GM19023 (cell line): ENCODE results near the gene COL8A1.
"Not testable (repeated sequence)": the region's sequence is repeated elsewhere in the genome, so short reads cannot be mapped to it uniquely, and the experiment has no call there.

Experiments
- ATAC-seq: cut with Tn5 transposase; IDR thresholded peaks from one replicate; pipeline ENCODE4 v1.9.1; 2021; ENCODE audit warnings: mild to moderate bottlenecking, moderate library complexity; ENCODE audit not compliant: unreplicated experiment

The COL8A1 gene

GRCh38 chr3:99704417-99704816, 66.0 kb downstream of the COL8A1 start:
- no peak for ATAC-seq

DNA sequence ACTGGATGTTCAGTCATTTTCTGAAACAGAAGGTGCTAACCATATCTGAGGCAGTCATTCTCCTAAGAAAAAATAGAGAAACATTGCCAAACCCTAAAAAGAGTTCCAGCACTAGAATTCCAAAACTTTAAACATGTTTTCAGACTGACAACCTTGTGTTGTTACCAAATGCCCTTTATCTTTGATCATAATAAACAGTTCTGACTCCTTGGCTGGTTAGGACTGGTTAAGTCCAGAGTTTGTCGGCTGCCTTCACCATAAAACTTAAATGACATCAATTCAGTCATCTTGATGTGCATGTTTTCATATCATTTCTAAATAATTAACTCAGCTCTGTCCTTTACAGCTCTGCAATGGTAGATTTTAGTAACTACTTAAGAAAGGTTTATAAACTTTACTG, 68.0 kb downstream of the COL8A1 start:
- no peak for ATAC-seq

GRCh38 chr3:99708207-99708745, 69.9 kb downstream of the COL8A1 start:
- ATAC-seq = no peak

GRCh38 chr3:99709686-99710085, 71.3 kb downstream of the COL8A1 start:
- ATAC-seq = no peak

DNA sequence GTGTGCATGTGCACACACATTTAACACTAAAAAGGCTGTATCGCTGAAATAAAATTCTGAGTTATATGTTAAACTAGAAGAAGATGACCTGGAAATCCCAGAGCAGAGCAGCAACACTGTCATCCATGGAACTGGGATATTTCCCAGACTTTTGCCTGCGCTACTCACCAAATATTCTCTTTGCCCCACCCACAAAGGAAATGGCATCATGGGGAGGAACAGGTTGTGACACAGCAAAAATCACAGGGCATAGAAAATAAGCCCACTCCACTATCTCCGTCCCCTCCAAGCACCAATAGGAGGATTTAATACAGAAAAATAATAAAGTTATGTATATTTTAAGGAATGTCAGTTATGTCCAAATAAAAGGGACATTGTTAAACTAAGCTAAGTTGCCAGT, 71.7 kb downstream of the COL8A1 start:
- no peak for ATAC-seq

DNA sequence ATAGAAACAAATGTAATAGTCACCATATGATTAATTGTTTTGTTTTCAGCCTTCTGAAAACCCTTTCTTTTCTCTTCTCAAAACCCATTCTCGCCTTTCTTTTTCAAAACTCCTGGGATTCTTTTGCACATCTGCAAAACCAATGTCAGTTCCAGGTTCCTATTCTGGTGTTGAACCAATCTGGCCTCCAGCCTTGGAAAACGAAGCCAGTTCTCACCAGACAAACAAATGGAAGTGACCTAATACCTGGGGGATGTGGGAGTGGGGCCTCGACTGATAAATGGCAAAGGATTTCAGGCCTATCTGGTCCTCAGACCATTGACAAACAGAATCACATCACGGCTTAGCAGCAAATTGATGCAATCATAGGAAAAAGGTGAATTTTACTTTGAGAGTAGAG, 73.0 kb downstream of the COL8A1 start:
- ATAC-seq = no peak

DNA sequence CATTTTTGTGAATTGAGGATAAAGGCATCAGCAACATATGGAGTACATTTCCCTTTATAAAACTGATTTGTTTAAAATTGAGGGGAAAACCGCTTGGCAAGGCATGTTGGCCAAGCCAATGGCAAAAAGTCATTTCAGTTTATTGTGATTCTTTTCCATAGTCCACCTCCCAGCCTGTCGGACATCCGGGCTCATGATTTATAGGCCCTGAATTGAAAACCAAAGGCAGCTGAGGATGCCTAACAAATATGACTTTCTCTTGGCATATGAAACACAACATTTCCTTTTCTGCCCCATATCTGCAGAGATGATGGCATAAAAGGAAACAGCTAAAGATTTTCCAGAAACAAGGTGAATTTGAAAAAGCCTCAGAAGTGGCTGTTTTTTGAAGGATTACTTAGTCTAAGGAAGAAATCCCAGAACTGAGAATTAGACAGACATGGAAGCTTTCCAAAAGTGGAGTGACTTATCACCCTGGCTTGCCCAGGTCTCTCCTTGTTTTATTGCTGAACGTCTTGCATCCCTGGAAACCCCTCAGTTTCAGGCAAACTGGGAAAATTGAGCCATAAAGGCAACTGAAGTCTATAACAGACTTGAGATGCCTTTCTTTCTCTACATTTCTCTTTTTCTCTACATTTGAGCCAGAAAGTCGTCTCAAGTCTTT, 74.0 kb downstream of the COL8A1 start:
- ATAC-seq = no peak

DNA sequence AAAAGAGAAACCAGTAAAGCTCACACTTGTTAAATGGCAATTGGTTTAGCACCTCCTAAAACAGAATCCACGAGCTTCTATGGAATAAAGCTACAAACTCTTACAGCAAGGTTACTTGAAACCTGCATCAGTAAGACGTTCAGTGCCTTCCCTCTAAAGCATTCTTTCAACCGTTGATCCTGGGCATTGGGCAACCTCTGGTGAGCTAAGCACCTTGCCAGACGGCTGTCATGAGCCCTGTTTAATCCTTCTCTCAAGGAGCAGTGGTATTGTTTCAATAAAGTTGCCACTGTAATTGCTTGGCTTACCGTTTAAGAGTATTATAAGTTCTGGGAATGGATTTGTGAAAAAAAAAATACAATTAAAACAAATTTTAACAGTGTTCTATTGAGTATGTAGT, 75.0 kb downstream of the COL8A1 start:
- ATAC-seq = no peak

- no peak for ATAC-seq
These were observed 75.8 kb downstream of the COL8A1 start for GRCh38 chr3:99714146-99714545.

- no peak for ATAC-seq
These were observed 76.2 kb downstream of the COL8A1 start for GRCh38 chr3:99714575-99714974.

DNA sequence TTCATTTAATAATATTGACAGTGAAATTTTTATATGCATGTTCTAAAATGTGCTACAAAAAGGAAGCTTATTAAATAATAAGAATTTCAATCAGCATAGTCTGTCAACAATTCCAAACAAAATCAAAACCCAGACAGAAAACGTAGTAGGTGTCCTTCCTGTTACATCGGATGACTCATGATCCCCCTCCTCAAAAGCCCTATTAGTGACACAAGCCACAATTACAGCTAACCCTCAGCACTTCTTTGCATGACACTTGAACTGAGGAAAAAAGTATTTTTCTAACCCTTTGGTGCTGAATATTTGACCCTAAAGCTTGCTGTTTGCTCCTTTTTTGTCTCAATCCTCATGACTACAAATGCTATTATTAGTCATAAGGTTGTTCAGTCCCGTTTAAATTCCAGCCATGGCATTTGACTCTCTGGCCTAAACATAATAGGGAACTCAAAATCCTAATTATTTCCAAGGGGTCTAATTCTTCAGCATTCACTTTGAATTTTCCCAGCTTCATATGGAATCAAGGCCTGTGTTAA, 78.1 kb downstream of the COL8A1 start:
- ATAC-seq = no peak

DNA sequence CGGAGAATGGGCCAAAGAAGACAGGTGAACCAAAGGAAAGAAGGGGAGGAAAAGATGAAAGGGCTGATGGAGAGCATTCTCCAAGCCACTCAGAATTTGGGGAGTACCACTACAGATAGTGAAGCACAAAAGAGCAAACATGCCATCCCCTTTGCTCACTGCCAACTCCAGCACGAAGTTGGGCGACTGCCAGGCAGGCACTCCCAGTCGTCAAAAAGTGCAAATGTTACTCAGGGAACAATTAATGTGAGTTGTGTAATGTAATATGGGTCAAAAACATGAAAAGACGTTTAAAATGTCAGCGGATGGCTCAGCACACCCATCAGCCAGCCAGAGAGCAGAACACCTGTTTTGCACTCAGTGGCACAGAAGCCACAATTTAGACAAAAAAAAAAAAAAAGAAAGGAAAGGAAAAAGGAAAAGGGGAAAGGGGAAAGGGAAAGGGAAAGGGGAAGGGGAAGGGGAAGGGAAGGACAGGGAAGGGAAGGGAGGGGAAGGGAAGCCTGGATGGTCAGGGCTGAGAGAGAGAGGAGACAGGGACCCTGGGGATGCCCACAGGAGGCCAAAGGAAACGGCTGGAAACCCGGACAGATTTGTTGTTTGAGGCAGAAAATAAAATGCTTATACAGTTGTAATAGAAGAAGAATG, 82.7 kb downstream of the COL8A1 start:
- ATAC-seq = no peak

DNA sequence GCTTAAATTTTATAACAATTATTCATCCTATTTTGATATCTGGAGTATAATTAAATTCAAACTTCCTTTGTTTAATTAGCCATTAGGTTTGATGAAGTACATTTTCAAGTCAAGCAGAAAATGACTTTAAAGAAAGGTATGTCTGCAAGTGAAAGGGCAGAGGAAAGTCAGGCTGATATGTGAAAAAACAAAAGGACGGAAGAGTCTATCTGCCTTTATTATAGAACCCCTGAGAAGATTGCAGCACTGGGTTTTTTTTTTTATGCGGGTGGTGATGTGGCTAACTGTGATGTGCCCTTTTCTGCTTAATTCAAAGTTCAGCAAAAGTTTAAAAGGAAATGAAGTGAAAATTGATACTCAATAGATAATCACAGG, 83.2 kb downstream of the COL8A1 start:
- ATAC-seq = no peak

- no peak for ATAC-seq
These were observed 85.9 kb downstream of the COL8A1 start for GRCh38 chr3:99724276-99724675.

- ATAC-seq = no peak
These were observed 92.5 kb downstream of the COL8A1 start for GRCh38 chr3:99730870-99731269.

DNA sequence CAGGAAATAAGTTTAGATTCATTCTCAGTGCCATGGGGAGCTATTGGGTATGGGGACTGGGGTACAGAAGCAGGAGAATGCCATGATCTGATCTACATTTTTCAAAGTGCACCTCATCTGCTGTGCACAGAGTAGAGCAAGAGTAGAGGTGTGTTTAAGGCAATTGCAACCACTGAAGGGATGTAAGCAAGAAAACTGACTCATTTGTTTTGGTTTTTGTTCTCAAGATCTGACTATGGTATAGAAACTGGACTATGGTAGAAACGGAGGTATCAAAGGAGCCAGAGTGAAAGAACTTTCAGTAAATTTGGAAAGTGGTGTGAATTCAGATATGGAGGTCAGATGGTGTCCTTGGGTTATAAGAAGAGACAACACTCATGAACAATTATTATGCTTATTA, 93.1 kb downstream of the COL8A1 start:
- no peak for ATAC-seq

- ATAC-seq = not testable (repeated sequence)
These were observed 102.0 kb downstream of the COL8A1 start for GRCh38 chr3:99740371-99740770.

GRCh38 chr3:99741588-99741987, 103.2 kb downstream of the COL8A1 start:
- ATAC-seq = no peak

DNA sequence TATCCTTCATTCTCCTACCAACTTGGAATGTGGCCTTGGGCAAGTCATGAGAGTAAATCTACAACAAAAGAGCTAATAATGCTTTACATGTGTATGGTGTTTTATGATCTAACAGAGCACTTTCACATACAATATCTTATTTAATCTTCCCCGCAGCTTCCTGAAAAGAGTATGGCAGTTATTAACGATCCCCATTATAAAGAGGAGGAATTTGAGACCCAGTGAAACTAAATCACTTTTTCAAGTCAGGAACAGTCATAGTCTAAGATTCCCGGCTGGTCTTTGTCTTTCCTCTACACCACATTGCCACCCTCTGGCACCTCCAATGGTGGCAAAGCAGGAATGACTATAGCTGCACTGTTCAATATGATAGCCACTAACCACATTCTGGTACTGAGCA, 109.5 kb downstream of the COL8A1 start:
- ATAC-seq = no peak

DNA sequence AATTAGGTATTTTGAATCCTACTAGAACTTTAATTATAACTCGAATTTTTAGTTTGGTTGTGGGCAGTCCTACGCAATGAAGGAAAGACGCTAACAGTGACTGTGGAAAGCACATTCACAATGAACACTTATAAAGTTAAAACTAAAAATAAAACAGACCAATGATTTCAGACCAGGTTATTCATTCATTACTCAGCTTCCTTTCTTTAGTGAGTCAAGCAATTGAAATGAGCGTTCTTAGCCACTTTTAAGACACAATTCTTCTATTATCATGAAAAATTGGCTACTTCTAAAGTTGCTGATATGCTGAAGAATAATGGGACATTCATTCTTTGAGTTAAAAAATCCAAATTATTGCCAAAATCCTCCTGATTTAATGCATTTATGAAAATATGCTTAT, 113.3 kb downstream of the COL8A1 start:
- no peak for ATAC-seq

GRCh38 chr3:99753268-99753975, 115.0 kb downstream of the COL8A1 start:
- ATAC-seq = peak; percentile 92

GRCh38 chr3:99755831-99756230, 117.4 kb downstream of the COL8A1 start:
- ATAC-seq = no peak
